GM21515 (cell line): ENCODE measurements around the gene LTC4S.

Experiments used
- ATAC-seq: cut with Tn5 transposase; IDR thresholded peaks from one replicate; pipeline ENCODE4 v1.9.1; 2021; ENCODE audit not compliant: unreplicated experiment

LTC4S gene

DNA sequence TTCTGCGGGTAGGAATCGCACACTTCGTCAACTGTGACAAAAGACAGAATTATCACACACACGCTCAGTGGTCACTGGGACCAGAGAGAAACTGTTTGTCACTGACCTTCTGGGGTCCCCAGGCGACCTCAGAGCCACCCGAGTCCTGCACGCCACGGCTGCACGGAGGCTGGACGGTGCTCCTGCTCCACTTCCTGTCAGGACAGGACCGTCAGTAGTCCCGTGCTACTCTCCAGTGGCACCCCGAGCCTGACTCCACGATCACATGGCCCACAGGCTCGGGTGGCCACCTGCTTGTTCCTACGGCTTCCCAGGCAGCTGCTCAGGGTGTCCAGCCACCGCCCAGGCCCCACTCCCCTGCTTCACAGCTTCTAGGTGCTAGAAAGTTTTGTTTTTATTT, 47.0 kb downstream of the LTC4S start:
- ATAC-seq, result no peak

GRCh38 chr5:179841621-179842020, 47.8 kb downstream of the LTC4S start:
- no peak for ATAC-seq
